Measurements from ENCODE around the gene FHIT. TPM values are rescaled to one million over a fixed set of nuclear protein-coding genes. Genes with fewer than 3 reads are reported as not detected.

FHIT gene
- total RNA-seq, 1 experiment from 2014 or later, result 0.87 TPM

DNA sequence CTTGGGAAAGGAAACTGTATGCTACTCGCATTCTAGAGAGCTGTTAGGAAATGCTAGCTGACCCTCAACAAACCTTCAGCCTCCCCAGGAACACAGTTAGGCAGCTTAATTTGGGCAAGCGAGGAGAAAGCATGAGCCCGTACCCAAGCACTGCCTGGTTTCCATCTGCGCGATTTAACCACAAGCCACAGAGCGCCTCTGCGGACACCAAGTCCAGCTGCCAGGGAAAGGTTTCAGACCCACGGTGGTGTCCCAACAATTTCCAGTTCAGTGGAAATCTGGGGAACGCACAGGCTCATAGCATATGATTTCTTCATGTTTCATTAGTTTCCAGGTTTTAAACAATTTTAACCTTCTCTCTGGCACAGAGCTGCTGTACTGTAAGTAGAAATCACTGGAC is 617.6 kb downstream of the FHIT start:
- DNase-seq (ENCODE audit: low spot score), result peak; percentile 2

DNA sequence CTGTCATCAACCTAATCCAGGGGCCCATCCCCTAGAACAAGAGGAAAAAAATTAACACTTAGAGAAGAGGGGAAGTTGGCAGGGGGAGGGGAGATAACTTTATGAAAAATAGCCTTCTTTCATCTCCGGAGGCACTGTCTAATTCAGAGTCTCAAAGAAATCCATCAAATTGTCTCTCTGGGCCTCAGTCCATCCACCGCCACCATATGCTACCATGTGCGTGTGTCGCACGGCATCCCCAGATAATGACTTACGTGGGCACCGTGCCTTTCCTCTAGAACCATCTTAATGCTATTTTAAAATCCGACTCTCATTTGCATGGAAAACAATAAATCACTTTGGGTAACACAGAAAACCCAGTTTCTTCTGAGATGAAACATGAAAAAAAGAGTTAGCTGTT is 619.7 kb downstream of the FHIT start:
- no peak for DNase-seq (ENCODE audit: low spot score)

GRCh38 chr3:60630953-60631352 is 620.3 kb downstream of the FHIT start:
- no peak for DNase-seq (ENCODE audit: low spot score)

DNA sequence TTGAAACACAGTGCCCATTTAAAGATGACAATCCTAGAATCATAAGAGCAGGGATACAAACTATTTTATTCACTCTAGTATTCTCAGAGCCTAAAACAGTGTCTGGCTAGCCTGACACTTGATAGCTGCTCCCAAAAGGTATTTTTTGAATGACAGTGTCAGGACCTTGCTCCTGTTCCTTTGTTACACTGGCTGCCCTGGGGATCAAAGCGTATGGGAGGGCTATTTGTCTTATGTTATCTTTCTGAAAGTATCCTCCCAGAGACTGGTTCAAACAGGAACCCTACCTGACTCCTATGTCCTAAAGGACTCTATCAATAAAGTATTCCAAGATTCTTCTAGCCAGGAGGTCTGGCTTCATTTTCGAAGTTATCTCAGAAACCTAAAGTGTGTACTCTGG is 621.4 kb downstream of the FHIT start:
- DNase-seq (ENCODE audit: low spot score), result no peak

GRCh38 chr3:60622349-60622748 is 628.9 kb downstream of the FHIT start:
- no peak for DNase-seq (ENCODE audit: low spot score)

- DNase-seq (ENCODE audit: low spot score), result no peak
Measured at GRCh38 chr3:60617188-60617587, 634.1 kb downstream of the FHIT start.

DNA sequence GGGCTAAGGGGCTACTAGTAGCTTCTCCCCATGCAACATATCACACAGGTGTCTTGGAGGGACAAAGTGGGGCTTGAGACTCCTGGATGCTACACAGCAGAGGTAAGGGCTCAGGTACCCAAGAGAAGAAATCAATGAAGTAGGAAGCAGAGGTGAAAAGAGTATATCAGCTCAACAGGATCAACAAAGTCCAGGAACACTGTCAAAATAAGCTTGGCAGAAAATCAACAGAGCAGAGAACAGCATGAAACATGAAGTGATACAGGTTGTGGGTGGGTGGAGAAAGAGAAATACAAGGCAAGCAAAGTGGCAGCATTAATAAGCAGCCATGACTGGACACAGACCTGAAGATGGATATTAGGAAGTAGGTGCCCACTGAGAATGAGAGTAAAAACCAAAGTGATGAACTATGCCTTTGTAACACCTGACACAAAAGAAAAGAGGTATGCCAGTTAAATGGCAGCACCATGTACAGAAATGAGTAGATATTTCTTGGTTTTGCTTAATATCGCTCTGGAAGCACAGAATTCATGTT is 637.4 kb downstream of the FHIT start:
- no peak for DNase-seq (ENCODE audit: low spot score)

GRCh38 chr3:60610441-60611112 is 640.7 kb downstream of the FHIT start:
- peak; percentile 70 for DNase-seq (ENCODE audit: low spot score)

- peak; percentile 3 for DNase-seq (ENCODE audit: low spot score)
Measured at GRCh38 chr3:60609446-60609845, 641.8 kb downstream of the FHIT start.

DNA sequence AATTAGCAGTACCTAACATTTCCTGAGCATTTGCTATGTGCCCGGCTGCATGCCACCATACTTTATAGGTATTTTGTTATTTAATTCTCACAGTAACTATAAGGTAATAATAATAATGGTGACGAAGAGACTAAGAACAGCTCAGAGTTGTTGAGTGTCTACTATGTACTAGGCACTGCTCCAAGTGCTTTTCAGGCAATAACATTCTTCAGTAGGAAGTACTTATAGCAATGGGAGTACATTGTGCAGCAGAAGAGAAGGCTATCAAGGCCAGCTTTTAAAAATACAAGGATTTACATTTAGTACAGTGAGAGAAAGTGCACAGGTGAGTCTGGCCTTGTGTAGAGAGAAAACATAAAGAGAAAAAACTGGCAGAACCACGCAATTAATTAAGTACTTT is 647.4 kb downstream of the FHIT start:
- no peak for DNase-seq (ENCODE audit: low spot score)

DNA sequence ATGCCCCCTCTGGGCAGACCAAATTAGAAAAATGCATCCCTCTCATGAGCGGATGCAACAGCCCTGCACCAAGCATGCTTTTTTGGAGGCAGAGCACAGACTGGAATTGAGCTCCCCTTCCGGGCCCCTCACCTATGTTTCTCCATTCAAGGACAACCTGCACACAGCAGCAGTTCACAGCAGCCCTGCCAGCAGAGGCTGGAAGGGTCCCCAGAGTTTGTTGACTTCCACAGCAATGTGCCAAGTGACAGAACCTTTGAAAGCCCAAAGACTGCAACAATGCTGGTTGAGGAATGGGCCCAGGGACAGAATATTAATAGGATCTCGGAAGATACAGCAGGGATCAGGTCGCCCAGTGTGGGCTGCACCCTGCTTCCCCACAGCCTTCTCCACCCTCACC is 650.4 kb downstream of the FHIT start:
- DNase-seq (ENCODE audit: low spot score), result no peak

DNA sequence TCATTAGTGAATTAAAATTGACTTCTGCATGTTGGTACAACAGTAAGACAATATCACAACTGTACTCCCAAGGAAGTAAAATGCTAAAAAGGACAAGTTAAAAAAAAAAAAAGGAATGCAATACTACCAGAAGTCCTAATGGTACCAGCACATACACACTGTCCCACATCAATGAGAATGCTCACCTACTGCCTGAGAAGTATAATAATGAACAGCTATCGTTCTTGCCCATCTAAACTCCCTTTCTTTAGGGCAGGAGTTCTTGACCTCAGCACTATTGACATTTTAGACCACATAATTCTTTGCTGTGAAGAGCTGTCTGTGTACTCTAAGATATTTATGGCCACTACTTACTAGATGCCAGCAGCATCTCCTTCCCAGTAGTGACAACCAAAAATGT is 651.7 kb downstream of the FHIT start:
- no peak for DNase-seq (ENCODE audit: low spot score)

GRCh38 chr3:60598671-60599070 is 652.6 kb downstream of the FHIT start:
- DNase-seq (ENCODE audit: low spot score), result peak; percentile 14

- no peak for DNase-seq (ENCODE audit: low spot score)
Measured at GRCh38 chr3:60594025-60594424, 657.2 kb downstream of the FHIT start.

DNA sequence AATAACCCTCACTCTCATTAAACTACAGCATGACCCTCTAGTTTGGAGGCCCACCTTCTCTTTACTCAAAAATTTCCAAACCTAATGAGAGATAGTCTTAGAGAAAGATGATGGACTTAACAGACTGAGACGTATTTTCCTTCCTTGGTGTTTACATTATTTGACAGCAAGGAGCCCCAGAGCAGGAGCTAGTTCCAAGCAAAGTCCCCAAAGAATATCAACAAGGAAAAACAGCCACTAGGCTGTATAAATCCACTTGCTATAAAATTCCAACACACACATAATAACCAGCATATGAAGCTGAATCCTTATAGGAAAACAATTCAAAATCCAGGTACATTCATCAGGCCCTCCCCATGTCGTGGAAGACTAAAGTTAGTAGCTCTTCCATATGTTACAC is 660.0 kb downstream of the FHIT start:
- no peak for DNase-seq (ENCODE audit: low spot score)

- peak; percentile 13 for DNase-seq (ENCODE audit: low spot score)
Measured at GRCh38 chr3:60588806-60589205, 662.4 kb downstream of the FHIT start.

DNA sequence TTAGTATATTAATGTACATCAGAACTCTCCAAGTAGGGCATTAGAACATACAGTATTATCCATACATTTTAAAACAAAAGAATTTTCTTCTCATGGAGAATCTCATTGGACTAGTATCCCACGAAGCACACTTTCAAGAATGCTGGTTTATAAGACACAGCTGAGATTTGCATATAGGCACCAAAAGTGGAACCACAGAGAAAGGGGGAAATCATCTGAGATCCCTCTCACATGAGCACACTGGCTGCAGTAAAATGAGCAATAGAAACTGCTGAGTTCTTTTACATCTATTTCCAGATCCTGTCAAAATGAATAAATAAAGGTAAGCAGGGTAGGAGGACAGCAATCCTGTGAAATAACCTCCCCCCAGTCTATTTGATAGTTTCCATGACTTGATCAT is 665.3 kb downstream of the FHIT start:
- no peak for DNase-seq (ENCODE audit: low spot score)

DNA sequence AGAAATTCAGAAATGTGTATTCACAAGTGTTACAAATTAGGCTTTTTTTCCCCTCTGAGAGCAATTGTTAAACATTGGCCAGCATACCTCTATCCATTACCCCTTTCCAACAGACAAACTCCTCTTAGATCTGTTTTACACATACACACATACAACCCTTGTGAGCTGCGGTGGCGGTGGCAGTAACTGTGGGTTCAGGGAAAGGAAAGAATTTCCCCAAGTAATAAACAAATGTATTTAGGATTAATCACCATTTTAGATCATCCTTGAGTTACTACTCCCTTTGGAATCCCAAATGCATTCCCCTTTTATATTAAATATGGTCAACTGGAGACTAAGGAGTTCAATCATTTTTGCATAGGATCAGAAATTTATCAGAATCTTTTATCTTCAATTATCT is 667.0 kb downstream of the FHIT start:
- DNase-seq (ENCODE audit: low spot score), result no peak

- DNase-seq (ENCODE audit: low spot score), result no peak
Measured at GRCh38 chr3:60582288-60582687, 669.0 kb downstream of the FHIT start.

GRCh38 chr3:60580809-60581208 is 670.4 kb downstream of the FHIT start:
- DNase-seq (ENCODE audit: low spot score), result no peak

DNA sequence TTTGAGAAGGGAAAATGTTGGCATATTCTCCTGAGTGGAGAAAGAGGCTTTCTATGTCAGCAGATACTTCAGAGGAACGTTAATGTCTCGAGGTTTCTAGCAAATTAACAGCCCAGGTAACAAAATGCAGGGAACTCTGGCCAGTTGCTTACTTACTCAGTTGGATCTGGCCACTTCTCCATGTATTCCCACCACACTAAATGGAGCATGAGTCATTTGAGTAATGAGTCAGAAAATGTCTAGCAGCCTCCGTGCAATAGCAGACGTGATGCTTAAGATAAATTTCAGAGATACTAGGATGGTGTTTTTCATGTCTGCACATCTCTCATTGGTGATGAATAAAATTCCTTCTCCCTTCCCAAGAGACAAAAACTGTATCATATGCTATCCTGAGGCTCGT is 671.5 kb downstream of the FHIT start:
- DNase-seq (ENCODE audit: low spot score), result peak; percentile 67

DNA sequence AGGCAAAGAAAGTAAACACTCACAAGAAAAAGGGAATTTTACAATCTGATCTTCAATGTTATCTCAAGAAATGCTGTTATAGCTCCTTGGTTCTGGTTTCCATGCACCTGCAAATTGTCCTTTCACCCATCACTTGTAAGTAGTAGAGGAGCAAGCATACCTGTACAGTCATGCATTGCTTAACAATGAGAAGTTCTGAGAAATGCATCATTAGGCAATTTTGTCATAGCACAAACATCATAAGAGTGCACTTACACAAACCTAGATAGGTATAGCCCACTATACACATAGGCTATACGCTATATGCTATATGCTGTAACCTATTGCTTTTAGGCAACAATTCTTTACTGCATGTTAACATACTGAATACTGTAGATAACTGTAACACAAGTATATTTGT is 672.3 kb downstream of the FHIT start:
- DNase-seq (ENCODE audit: low spot score), result no peak

- no peak for DNase-seq (ENCODE audit: low spot score)
Measured at GRCh38 chr3:60577601-60578000, 673.7 kb downstream of the FHIT start.

GRCh38 chr3:60575718-60576272 is 675.5 kb downstream of the FHIT start:
- DNase-seq (ENCODE audit: low spot score), result no peak
